HG02970 (cell line): Measurements from ENCODE around the gene CIAO2A.

ENCODE experiments used
- ATAC-seq: cut with Tn5 transposase; IDR thresholded peaks from one replicate; pipeline ENCODE4 v1.9.1; 2021; ENCODE audit warnings: mild to moderate bottlenecking, moderate library complexity, moderate number of reproducible peaks; ENCODE audit not compliant: unreplicated experiment, low FRiP score

The CIAO2A gene

GRCh38 chr15:64045101-64045435 is 48.6 kb downstream of the CIAO2A start:
- ATAC-seq, result no peak

- no peak for ATAC-seq
These were observed 49.1 kb downstream of the CIAO2A start for GRCh38 chr15:64044300-64045100.

- ATAC-seq, result no peak
These were observed 54.6 kb downstream of the CIAO2A start for GRCh38 chr15:64038878-64039610.

- ATAC-seq, result no peak
These were observed 55.7 kb downstream of the CIAO2A start for GRCh38 chr15:64037966-64038365.

GRCh38 chr15:64037116-64037515 is 56.5 kb downstream of the CIAO2A start:
- ATAC-seq, result no peak

GRCh38 chr15:64035525-64035924 is 58.1 kb downstream of the CIAO2A start:
- no peak for ATAC-seq

GRCh38 chr15:64034519-64034918 is 59.1 kb downstream of the CIAO2A start:
- ATAC-seq, result no peak

GRCh38 chr15:64032329-64032728 is 61.3 kb downstream of the CIAO2A start:
- ATAC-seq, result no peak

GRCh38 chr15:64030123-64030522 is 63.5 kb downstream of the CIAO2A start:
- ATAC-seq, result no peak

GRCh38 chr15:64029633-64030032 is 64.0 kb downstream of the CIAO2A start:
- ATAC-seq, result no peak

- ATAC-seq, result no peak
These were observed 64.5 kb downstream of the CIAO2A start for GRCh38 chr15:64029110-64029509.

- ATAC-seq, result no peak
These were observed 67.0 kb downstream of the CIAO2A start for GRCh38 chr15:64026591-64026990.

GRCh38 chr15:64024172-64025050 is 69.2 kb downstream of the CIAO2A start:
- no peak for ATAC-seq

GRCh38 chr15:64023220-64023619 is 70.4 kb downstream of the CIAO2A start:
- ATAC-seq, result no peak

- ATAC-seq, result no peak
These were observed 71.1 kb downstream of the CIAO2A start for GRCh38 chr15:64022571-64022970.
